22Rv1 (cell line): ENCODE results near the gene GINM1.

ENCODE experiments used
- CTCF ChIP-seq: fragments of 450-650 bp; IDR thresholded peaks from 2 replicates; pipeline ENCODE4 v1.5.1; 2017; ENCODE audit warnings: mild to moderate bottlenecking
- ZFX ChIP-seq: fragments of 450-650 bp; IDR thresholded peaks from 2 replicates; pipeline ENCODE4 v1.6.1; 2017; ENCODE audit warnings: antibody characterized with exemption, borderline replicate concordance

- TF ChIP-seq CTCF = no peak
- TF ChIP-seq ZFX = no peak
Measured at GRCh38 chr6:149563928-149564325, 2.2 kb upstream of the GINM1 start.
